Activated naive CD8-positive, alpha-beta T cell treated with anti-CD3 and anti-CD28 coated beads, Interleukin-2, amount 10 ng/mL, durations not matched to agents 7 days and 5 days (primary cell): Measurements from ENCODE around the gene CST6. TPM values are rescaled to one million over a fixed set of nuclear protein-coding genes. Genes with fewer than 3 reads are reported as not detected.

Experiments used
- ATAC-seq: fragments of 150-1000 bp; cut with Tn5 transposase; one replicate; pipeline ENCODE4 v1.10.0; 2021; ENCODE audit warnings: low read depth, moderate library complexity
- POLR2A ChIA-PET: fragments of 350-600 bp; sonication (Branson Sonifier 250); formaldehyde crosslinking; loops from one replicate; lab custom pipeline; 2021; ENCODE audit warnings: antibody characterized with exemption; lab: Charles Lee
- DNase-seq: peaks from one replicate; pipeline ENCODE4 v3.0.0; 2021
- H3K27ac Mint-ChIP-seq: one replicate; pipeline ENCODE4 v1.8.0; 2022; ENCODE audit warnings: mild to moderate bottlenecking, mixed read lengths
- H3K27me3 Mint-ChIP-seq: one replicate; pipeline ENCODE4 v1.8.0; 2022; ENCODE audit warnings: mild to moderate bottlenecking, moderate library complexity, mixed read lengths
- H3K36me3 Mint-ChIP-seq: one replicate; pipeline ENCODE4 v1.8.0; 2021; ENCODE audit warnings: mild to moderate bottlenecking, mixed read lengths
- H3K4me1 Mint-ChIP-seq: one replicate; pipeline ENCODE4 v1.8.0; 2021; ENCODE audit warnings: mixed read lengths
- H3K4me3 Mint-ChIP-seq: one replicate; pipeline ENCODE4 v1.8.0; 2022; ENCODE audit warnings: mild to moderate bottlenecking, moderate library complexity, mixed read lengths
- H3K9me3 Mint-ChIP-seq: one replicate; pipeline ENCODE4 v1.8.0; 2021; ENCODE audit warnings: mixed read lengths
- total RNA-seq, 2 experiments: library from RNA; stranded (reverse); gene quantifications; one replicate each; pipeline ENCODE4 v1.2.3, GENCODE V29; 2021

Gene CST6
- total RNA-seq, 2 experiments from 2014 or later, result not detected

DNA sequence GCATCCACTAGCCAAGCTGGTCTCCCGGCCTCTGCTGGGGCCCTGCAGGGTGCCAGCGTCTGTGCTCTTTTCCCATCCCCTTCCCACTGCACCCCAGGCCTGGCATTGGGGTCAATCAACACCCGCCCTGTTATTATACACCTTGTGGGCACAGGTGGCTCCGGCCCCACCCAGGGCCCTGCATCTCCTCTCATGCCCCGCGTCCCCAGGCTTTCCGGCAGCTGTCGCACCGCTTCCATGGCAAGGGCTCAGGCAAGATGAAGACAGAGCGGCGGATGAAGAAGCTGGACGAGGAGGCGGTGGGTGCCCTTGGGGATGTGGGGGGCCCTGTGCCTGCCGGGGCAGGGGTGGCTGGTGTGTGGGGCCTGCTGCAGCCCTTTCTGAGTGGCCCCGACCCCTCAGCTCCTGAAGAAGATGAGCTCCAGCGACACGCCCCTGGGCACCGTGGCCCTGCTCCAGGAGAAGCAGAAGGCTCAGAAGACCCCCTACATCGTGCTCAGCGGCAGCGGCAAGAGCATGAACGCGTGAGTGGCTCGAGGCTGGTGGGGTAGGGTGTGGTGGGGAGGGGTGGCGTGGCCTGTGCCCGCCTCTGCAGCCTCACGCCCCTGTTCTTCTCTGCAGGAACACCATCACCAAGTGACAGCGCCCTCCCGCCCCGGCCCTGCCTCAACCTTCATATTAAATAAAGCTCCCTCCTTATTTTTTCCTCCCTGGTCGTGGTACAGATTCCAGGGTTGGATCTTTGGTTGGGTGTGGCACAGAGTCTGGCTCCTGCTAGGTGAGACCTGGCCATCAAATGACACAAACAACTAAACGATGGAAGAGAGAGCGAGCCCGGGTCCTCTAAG is 33.2 kb upstream of the CST6 start:
- no peak overlapping the region for H3K27ac Mint-ChIP-seq
- H3K27me3 Mint-ChIP-seq, result no peaks in the 10 kb centered on the region
- peaks cover 9% of the 10 kb centered on the region for H3K36me3 Mint-ChIP-seq
- POLR2A ChIA-PET, result no interaction called here
- H3K4me1 Mint-ChIP-seq, result no peaks in the 10 kb centered on the region
- ATAC-seq (no peak), DNase-seq (no peak)
- no peak overlapping the region for H3K4me3 Mint-ChIP-seq
- H3K9me3 Mint-ChIP-seq, result no peaks in the 10 kb centered on the region

DNA sequence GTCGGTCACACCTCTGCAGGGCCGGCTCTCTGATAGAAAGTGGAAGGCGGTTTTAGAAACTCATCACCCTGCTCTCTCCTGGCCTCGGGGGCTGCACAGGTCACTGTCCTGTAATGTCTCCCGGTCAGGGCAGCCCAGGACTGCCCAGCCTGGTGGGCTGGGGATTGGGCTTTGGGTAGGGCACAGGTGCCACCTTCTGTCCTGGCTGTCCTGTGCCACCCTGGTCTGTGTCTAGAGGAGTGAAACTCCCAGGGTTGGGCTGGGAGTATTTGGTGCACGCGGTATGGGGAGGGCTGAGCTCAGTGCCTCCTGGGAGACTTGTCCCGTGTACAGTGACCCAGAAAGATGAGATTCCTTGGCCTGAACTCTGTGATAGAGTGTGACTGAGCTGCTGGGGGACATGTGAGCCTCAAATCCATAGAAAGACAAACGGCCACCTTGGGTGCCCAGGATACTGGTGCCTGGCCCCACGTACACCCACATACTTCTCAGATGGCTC is 32.5 kb upstream of the CST6 start:
- no peaks in the 10 kb centered on the region for H3K9me3 Mint-ChIP-seq
- peaks cover 6% of the 10 kb centered on the region for H3K36me3 Mint-ChIP-seq
- POLR2A ChIA-PET, result interaction anchor here (0.6 kb wide), 1 partner anchor 120 kb away, joined by 3 read pairs; no protein-coding TSS in a partner anchor
- no peaks in the 10 kb centered on the region for H3K4me1 Mint-ChIP-seq
- H3K27me3 Mint-ChIP-seq, result no peaks in the 10 kb centered on the region
- DNase-seq, result no peak
- H3K27ac Mint-ChIP-seq, result no peak overlapping the region
- no peak for ATAC-seq
- H3K4me3 Mint-ChIP-seq, result no peak overlapping the region

DNA sequence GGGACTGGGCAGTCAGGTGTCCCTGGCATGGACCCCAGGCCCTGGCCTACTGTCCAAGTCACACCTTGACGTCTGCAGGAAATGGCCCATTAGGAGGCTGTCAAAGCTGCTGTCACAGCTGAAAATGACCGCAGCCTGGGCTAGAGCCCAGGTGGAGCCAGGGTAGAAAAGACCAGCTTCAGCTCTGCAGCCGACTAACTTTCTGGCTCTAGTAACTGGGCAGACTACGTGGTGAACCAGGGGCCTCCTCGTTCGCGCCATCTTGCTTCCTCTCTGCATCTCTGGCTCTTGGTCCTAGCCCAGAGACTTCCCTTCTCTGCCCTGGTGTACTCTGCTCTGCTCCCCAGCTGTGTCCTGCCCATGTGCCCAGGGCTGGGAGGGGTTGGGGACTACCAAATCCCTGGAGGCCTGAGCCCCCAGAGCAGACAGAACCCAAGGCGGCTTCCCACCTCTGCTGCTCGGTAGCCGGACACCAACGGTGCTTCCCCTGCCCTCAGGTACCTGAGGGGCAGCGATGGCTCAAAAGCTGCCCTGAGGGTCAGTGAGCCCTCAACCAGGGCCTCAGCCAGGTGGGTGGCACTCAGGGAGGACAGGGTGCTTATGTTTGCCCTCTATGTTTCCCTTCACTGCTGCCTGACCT is 30.6 kb upstream of the CST6 start:
- POLR2A ChIA-PET, result no interaction called here
- no peaks in the 10 kb centered on the region for H3K9me3 Mint-ChIP-seq
- H3K36me3 Mint-ChIP-seq, result peaks cover 6% of the 10 kb centered on the region
- H3K27me3 Mint-ChIP-seq, result no peaks in the 10 kb centered on the region
- no peaks in the 10 kb centered on the region for H3K4me1 Mint-ChIP-seq
- DNase-seq, result no peak
- no peak overlapping the region for H3K27ac Mint-ChIP-seq
- no peak for ATAC-seq
- H3K4me3 Mint-ChIP-seq, result no peak overlapping the region

DNA sequence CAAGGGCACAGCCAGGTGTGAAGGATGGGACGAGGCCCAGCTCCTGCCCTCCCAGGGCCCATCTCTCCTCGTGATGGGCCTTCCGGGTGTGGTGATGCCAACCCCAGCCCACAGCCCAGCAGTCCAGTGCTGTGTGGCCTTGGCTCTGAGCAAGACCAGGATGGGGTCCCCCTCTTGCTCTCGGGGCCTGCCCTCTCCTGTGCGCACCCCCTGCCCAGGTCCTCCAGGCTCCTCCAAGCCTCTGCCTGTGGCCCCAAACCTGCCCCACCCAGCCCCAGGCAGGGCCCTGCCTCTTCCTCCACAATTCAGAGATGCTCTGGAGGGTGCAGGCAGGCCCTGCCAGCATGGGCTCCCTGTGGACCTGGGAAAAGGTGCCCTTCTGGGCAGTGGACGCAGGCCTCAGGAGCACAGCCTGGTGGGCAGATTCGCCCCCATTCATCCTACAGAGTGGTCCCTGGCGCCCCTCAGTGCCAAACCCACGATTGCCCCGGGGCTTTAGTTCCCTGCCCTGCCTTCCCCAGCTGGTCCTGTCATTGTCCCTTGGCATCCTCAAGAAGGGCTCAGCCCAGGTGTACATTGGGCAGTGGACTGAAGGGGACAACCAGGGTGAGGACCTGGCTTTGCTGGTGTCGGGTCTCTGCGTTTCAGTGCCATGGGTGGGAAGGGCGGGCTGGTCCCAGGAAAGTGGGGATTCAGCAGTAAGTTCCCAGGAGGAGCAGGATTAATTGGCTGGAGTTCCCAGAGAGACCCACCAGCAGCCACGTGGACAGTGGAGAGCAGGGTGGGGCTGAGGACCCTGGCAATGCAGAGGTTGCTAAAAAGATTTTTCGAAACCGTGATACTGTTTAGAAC is 29.6 kb upstream of the CST6 start:
- no peaks in the 10 kb centered on the region for H3K4me1 Mint-ChIP-seq
- no peak overlapping the region for H3K4me3 Mint-ChIP-seq
- no peak for ATAC-seq
- no peak for DNase-seq
- POLR2A ChIA-PET, result interaction anchor here (1.8 kb wide), 1 partner anchor 92 kb away, joined by 7 read pairs; the partner anchor contains the start of gene CCDC85B
- H3K36me3 Mint-ChIP-seq, result peaks cover 4% of the 10 kb centered on the region
- H3K9me3 Mint-ChIP-seq, result no peaks in the 10 kb centered on the region
- no peak overlapping the region for H3K27ac Mint-ChIP-seq
- no peaks in the 10 kb centered on the region for H3K27me3 Mint-ChIP-seq

DNA sequence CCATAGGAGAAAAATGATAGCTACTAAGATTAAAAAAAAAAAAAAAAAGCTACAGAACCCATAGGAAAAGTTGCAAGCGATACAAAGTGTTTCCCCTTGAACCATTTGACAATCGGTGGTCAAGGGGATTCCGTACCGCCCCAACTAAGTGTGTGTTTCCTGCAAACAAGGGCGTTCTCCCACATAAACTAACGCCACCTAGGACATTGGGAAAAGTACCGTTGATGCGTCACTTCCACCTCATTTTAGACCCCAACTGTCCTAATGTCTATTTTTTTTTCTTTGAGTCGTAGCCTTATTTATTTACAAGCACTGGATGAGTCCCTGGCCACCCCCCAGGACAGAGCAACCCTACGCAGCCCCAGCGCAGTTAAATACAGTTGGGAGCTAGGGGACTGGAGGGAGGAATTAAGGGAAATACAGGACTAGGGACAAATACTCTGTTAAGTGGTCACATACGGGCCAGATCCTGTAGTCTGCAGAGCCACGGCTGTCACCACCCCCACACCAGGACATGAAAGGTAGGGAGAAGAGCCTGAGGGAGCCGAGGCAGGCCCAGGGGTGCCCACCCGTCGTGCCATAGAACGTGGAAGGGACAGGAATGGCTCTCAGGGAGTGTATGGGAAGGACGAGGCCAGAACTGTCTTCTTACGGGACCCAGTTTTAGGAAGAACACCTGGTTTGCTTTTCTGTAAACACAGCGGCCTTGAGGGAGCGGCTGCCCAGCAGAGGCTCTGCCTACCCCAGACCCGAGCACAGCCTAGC is 28.8 kb upstream of the CST6 start:
- peaks cover 4% of the 10 kb centered on the region for H3K36me3 Mint-ChIP-seq
- H3K4me3 Mint-ChIP-seq, result no peak overlapping the region
- no peak for DNase-seq
- H3K4me1 Mint-ChIP-seq, result no peaks in the 10 kb centered on the region
- POLR2A ChIA-PET, result interaction anchor here (1.0 to 1.8 kb wide), 2 partner anchors 93 to 134 kb away, joined by 3 to 7 read pairs; partner anchors contain the start of gene CCDC85B
- no peak overlapping the region for H3K27ac Mint-ChIP-seq
- H3K27me3 Mint-ChIP-seq, result no peaks in the 10 kb centered on the region
- H3K9me3 Mint-ChIP-seq, result no peaks in the 10 kb centered on the region
- ATAC-seq, result no peak

DNA sequence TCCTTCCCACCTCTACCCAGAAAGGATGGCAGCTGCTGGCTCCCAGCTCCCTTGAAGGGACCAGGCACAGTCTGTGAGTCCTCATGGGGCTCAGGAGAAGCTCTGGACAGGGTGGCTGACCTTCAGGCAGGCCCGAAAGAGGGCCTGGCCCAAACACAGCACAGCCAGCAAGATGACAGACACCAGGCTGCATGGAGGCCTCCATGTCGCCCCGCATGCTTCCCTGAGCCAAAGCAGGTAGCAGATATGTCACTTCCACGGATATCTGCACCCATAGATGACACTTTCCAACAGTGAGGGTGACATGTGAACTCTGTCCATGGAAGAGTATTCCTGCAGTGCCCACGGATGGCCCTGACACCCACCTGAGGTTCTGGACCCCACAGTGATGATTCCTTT is 28.2 kb upstream of the CST6 start:
- Mint-ChIP-seq H3K4me3 (no peak overlapping the region), H3K36me3 (peaks cover 4% of the 10 kb centered on the region), H3K9me3 (no peaks in the 10 kb centered on the region), H3K27ac (no peak overlapping the region), H3K4me1 (no peaks in the 10 kb centered on the region), H3K27me3 (no peaks in the 10 kb centered on the region)
- no peak for DNase-seq
- POLR2A ChIA-PET, result interaction anchor here (1.0 to 1.8 kb wide), 3 partner anchors 93 to 135 kb away, joined by 3 to 7 read pairs (median 3); partner anchors contain the start of gene CCDC85B
- no peak for ATAC-seq

DNA sequence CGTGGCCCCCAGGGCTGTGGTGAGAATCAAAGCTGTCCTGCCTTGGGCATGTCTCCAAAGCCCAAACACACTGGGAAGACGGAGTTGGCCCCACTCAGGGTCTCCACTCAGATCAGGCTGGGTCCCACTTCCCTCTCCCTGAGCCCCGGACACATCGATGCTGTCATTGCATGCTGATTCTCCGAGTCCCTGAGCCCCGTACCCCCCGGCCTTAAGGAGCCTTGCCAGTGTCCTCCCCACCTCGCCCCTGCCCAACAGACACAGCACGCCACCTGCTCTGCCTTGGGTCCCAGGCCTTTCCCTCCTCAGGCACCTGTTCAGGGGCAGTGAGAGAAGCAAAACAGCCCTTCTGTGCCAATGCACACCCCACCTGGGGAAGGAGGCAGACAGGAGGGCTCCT is 24.5 kb upstream of the CST6 start:
- Mint-ChIP-seq H3K27ac (no peak overlapping the region), H3K27me3 (no peaks in the 10 kb centered on the region), H3K4me1 (peaks cover 5% of the 10 kb centered on the region), H3K9me3 (no peaks in the 10 kb centered on the region), H3K36me3 (peaks cover 6% of the 10 kb centered on the region), H3K4me3 (no peak overlapping the region)
- POLR2A ChIA-PET, result interaction anchor here (1.7 kb wide), 1 partner anchor 98 kb away, joined by 7 read pairs; the partner anchor contains the start of gene CCDC85B
- ATAC-seq (no peak), DNase-seq (no peak)

DNA sequence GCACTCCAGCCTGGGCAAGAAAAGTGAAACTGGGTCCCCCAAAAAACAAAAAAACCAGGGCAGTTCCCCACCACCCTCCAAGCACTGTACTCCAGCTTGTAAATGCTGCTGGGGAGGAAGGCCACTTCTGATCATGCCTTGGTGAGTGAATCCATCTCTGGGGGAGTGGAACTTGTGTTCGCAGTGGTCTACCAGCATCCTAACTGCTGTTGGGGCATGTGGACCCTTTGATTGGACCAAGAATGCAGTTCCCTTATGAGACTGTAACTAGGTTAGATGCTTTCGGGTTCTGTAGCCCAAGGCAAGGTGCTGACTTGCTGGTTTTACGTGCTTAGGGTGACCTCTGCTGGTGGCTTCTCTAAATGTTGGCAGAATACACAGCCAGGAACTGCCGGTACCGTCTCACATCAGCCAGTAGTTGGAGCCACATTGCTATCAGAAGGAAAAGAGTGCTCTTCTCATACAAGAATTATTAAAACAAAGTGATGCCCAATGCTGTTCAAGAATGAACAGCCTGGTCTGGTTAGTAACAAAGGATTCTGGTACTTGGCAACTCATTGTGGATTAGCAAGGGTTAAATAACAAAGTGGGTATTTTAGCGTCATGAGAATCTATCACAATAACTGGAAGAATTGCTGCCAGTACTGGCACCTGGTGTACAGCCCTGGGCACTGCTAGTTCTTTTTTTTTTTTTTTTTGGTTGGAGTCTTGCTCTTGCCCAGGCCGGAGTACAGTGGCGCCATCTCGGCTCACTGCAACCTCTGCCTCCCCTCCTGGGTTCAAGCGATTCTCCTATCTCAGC is 22.8 kb upstream of the CST6 start:
- Mint-ChIP-seq H3K36me3 (peaks cover 6% of the 10 kb centered on the region), H3K9me3 (no peaks in the 10 kb centered on the region), H3K4me3 (no peak overlapping the region), H3K27ac (peak overlapping the region; percentile 80), H3K27me3 (no peaks in the 10 kb centered on the region), H3K4me1 (peaks cover 5% of the 10 kb centered on the region)
- POLR2A ChIA-PET, result interaction anchor here (0.6 to 2.2 kb wide), 5 partner anchors 90 to 105 kb away, joined by 3 to 7 read pairs (median 6); partner anchors contain the start of genes CCDC85B and FIBP
- DNase-seq (peak; percentile 76), ATAC-seq (peak; percentile 100)

DNA sequence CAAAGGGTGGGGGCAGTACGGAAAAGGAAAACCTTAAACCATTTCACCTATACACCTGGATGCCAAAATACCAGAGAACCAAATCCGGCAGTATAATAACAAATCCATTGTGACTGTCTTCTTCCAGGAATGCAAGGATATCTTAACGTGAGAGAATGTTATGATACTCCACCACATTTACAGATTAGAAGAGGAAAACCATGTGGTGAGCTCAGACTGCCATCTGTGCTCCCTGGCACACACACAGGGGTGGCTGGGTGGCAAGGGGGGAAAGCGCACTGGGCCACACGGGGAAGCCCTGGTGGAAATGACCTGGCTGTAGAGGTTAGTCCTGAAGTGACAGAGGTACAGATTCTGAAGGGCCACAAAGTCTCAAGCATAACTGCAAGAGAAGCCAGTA is 19.8 kb upstream of the CST6 start:
- peaks cover 12% of the 10 kb centered on the region for H3K36me3 Mint-ChIP-seq
- H3K4me3 Mint-ChIP-seq, result no peak overlapping the region
- H3K27ac Mint-ChIP-seq, result peak overlapping the region; percentile 14
- H3K4me1 Mint-ChIP-seq, result peaks cover 7% of the 10 kb centered on the region
- H3K27me3 Mint-ChIP-seq, result no peaks in the 10 kb centered on the region
- ATAC-seq (no peak), DNase-seq (no peak)
- no peaks in the 10 kb centered on the region for H3K9me3 Mint-ChIP-seq
- POLR2A ChIA-PET, result no interaction called here

DNA sequence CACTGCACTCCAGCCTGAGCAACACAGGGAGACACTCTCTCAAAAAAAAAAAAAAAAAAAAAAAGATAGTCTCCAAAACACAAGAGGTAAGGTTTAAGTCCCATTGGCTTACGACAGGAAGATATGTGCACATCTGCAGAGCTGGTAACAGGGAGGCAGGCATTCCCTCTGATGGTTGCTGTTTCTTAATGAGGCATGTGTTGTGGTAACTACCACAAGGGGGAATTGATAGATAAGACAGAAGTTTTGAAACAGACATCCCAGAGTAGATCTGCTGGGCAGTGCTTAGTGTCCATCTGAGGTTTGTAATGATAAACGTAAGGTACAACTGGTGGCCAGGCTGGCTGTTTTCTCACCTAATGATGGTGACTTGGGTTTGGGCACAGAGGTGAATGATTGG is 14.5 kb upstream of the CST6 start:
- Mint-ChIP-seq H3K4me3 (no peak overlapping the region), H3K4me1 (peaks cover 25% of the 10 kb centered on the region), H3K27ac (no peak overlapping the region), H3K27me3 (no peaks in the 10 kb centered on the region), H3K36me3 (peaks cover 30% of the 10 kb centered on the region), H3K9me3 (no peaks in the 10 kb centered on the region)
- no peak for DNase-seq
- POLR2A ChIA-PET, result interaction anchor here (0.6 to 0.7 kb wide), 2 partner anchors 60 to 144 kb away, joined by 3 to 4 read pairs; no protein-coding TSS in a partner anchor
- no peak for ATAC-seq

DNA sequence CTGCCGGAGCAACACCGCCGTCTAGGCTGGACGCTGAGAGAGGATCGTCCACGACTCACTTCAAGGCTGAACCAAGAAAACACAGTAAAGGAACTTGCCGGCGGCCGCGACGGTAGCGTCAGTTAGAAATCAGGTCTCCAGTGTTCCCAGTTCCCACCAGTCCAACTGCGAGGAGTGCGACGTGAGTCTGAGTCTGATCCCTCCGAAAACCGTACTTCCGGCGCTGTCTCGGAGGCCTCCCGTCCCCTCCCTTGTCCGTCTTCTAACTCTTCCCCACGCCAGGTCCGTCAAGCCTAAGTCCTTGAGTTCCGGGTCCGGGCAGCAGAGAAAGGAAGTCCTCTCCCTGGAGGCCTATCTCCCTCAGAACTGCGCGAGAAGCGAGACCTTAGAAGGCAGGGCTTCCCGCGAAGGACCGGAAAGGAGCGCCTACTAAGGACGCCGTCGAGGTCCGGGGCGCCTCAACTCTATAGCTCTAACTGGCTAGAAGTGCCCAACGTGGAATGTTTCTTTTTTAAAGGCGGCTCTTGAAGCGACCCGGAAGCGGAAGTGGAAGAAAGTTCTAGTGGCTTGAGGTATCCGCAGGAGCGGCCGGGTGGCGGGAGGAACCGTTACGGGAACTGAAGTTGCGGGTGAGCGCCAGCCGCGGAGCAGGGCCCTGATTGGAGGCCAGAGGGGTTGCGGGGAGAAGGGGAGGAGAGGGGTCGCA is 9.7 kb upstream of the CST6 start, which contains the start of the genes BANF1 and EIF1AD:
BANF1 (plus strand) TSS at position 562 of the 706 bp plus-strand sequence. CDS start 748 bp downstream, outside the sequence.
EIF1AD (minus strand) TSS at position 216 of the 706 bp plus-strand sequence. CDS start 1,768 bp downstream, outside the sequence.
- H3K4me3 Mint-ChIP-seq, result peak within 1 kb of the TSS; percentile 100
- no peaks in the 10 kb centered on the region for H3K27me3 Mint-ChIP-seq
- ATAC-seq, result peak; percentile 85
- H3K4me1 Mint-ChIP-seq, result peaks cover 31% of the 10 kb centered on the region
- POLR2A ChIA-PET, result interaction anchor here (0.5 to 1.5 kb wide), 19 partner anchors 9 to 504 kb away, joined by 3 to 19 read pairs (median 5); partner anchors contain the start of genes CCDC85B, DPP3, FIBP and KAT5
- H3K27ac Mint-ChIP-seq, result peak within 1 kb of the TSS; percentile 99
- no peaks in the 10 kb centered on the region for H3K9me3 Mint-ChIP-seq
- peak; percentile 90 for DNase-seq
- H3K36me3 Mint-ChIP-seq, result peaks cover 26% of the 10 kb centered on the region
